OCI-LY1 (cell line): ENCODE data around the gene SELENOH.

Source experiments
- H2AFZ ChIP-seq: fragments of 200-600 bp; sonication (generic), shearing (Covaris generic); 2 replicates; pipeline ENCODE4 v1.6.0; 2014; ENCODE audit warnings: antibody characterized with exemption, mild to moderate bottlenecking, low read length
- H3F3A ChIP-seq: fragments of 200-600 bp; sonication (generic), shearing (Covaris generic); 2 replicates; pipeline ENCODE4 v1.6.0; 2014; ENCODE audit warnings: mild to moderate bottlenecking, antibody characterized with exemption, low read length, moderate library complexity; ENCODE audit not compliant: insufficient read depth
- H3K27ac ChIP-seq: fragments of 200-600 bp; sonication (generic); 2 replicates; pipeline ENCODE4 v1.5.1; 2014; ENCODE audit warnings: low read length, mixed run types, mild to moderate bottlenecking, low read depth; ENCODE audit not compliant: poor library complexity, severe bottlenecking
- H3K27me3 ChIP-seq: fragments of 200-600 bp; sonication (generic); 2 replicates; pipeline ENCODE4 v1.6.0; 2014; ENCODE audit warnings: antibody characterized with exemption, mild to moderate bottlenecking, low read length, moderate library complexity; ENCODE audit not compliant: insufficient read depth
- H3K36me3 ChIP-seq: fragments of 200-600 bp; sonication (generic); 2 replicates; pipeline ENCODE4 v1.6.1; 2014; ENCODE audit warnings: mild to moderate bottlenecking, antibody characterized with exemption, low read length, moderate library complexity, mixed read lengths; ENCODE audit not compliant: insufficient read depth
- H3K4me1 ChIP-seq: fragments of 200-600 bp; sonication (generic); 2 replicates; pipeline ENCODE4 v1.5.1; 2014; ENCODE audit warnings: mild to moderate bottlenecking, low read length, moderate library complexity; ENCODE audit not compliant: insufficient read depth, severe bottlenecking
- H3K4me2 ChIP-seq: fragments of 200-600 bp; sonication (generic), shearing (Covaris generic); 2 replicates; pipeline ENCODE4 v1.6.1; 2014; ENCODE audit warnings: low read length
- H3K4me3 ChIP-seq: fragments of 200-600 bp; sonication (generic); 2 replicates; pipeline ENCODE4 v1.5.1; 2014; ENCODE audit warnings: low read length, low read depth, mild to moderate bottlenecking, mixed read lengths; ENCODE audit not compliant: poor library complexity, severe bottlenecking
- H3K79me2 ChIP-seq: fragments of 200-600 bp; shearing (Covaris generic); 2 replicates; pipeline ENCODE4 v1.6.1; 2016; ENCODE audit warnings: mixed run types, low read length, mixed read lengths; ENCODE audit not compliant: insufficient read depth
- H3K9ac ChIP-seq: fragments of 200-600 bp; sonication (generic), shearing (Covaris generic); 2 replicates; pipeline ENCODE4 v1.6.1; 2014; ENCODE audit warnings: mild to moderate bottlenecking, low read length, mixed read lengths
- H3K9me2 ChIP-seq: fragments of 200-600 bp; sonication (generic), shearing (Covaris generic); 2 replicates; pipeline ENCODE4 v1.6.1; 2014; ENCODE audit warnings: low read depth, mild to moderate bottlenecking, low read length, mixed read lengths
- H3K9me3 ChIP-seq: fragments of 200-600 bp; shearing (Covaris generic); 2 replicates; pipeline ENCODE4 v1.6.1; 2014; ENCODE audit warnings: low read length, mixed read lengths
- H4K20me1 ChIP-seq: fragments of 200-600 bp; sonication (generic), shearing (Covaris generic); 2 replicates; pipeline ENCODE4 v1.6.0; 2016; ENCODE audit warnings: mild to moderate bottlenecking, low read length; ENCODE audit not compliant: insufficient read depth
- EZH2 ChIP-seq: fragments of 200-600 bp; sonication (generic), shearing (Covaris generic); IDR thresholded peaks from 2 replicates; pipeline ENCODE4 v1.8.0; 2017; ENCODE audit warnings: borderline replicate concordance, mixed run types, mild to moderate bottlenecking, antibody characterized with exemption, low read length, moderate library complexity, mixed read lengths
- TF ChIP-seq, protein P1 (sequence below): fragments of 200-600 bp; sonication (generic), shearing (Covaris generic); IDR thresholded peaks from 2 replicates; pipeline ENCODE4 v1.5.1; 2017; ENCODE audit warnings: mild to moderate bottlenecking, antibody characterized with exemption, low read length, moderate library complexity, mixed read lengths

Gene SELENOH

DNA sequence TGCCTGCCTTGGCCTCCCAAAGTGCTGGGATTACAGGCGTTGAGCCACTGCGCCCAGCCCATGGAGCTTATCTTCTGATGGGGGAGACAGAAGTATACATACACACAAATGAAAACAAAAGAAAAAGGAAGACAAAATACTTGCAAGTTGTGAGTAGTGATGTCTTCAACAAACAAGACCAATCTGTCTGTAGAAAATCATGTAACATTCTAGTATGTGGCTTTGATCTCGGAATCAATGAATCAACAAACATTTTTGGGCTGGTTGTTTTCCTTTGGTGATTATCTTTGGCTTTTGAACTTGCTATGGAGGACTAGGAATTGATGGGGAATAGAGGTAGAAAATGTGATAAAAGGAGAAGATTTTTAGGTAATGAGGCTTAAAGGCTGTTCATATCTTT is 16.9 kb downstream of the SELENOH start:
- Histone ChIP-seq H3K27me3 (no peaks in the 10 kb centered on the region), H3K4me2 (no peak overlapping the region), H3K27ac (no peak overlapping the region), H3K4me3 (no peak overlapping the region), H3K9me3 (no peaks in the 10 kb centered on the region), H3F3A (no peaks in the 10 kb centered on the region), H3K9ac (no peak overlapping the region), H3K4me1 (no peaks in the 10 kb centered on the region), H3K36me3 (no peaks in the 10 kb centered on the region), H3K79me2 (no peaks in the 10 kb centered on the region), H3K9me2 (no peaks in the 10 kb centered on the region), H2AFZ (no peak overlapping the region), H4K20me1 (no peaks in the 10 kb centered on the region)
- TF ChIP-seq, protein P1, sequence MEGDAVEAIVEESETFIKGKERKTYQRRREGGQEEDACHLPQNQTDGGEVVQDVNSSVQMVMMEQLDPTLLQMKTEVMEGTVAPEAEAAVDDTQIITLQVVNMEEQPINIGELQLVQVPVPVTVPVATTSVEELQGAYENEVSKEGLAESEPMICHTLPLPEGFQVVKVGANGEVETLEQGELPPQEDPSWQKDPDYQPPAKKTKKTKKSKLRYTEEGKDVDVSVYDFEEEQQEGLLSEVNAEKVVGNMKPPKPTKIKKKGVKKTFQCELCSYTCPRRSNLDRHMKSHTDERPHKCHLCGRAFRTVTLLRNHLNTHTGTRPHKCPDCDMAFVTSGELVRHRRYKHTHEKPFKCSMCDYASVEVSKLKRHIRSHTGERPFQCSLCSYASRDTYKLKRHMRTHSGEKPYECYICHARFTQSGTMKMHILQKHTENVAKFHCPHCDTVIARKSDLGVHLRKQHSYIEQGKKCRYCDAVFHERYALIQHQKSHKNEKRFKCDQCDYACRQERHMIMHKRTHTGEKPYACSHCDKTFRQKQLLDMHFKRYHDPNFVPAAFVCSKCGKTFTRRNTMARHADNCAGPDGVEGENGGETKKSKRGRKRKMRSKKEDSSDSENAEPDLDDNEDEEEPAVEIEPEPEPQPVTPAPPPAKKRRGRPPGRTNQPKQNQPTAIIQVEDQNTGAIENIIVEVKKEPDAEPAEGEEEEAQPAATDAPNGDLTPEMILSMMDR, result no peak
- no peak for TF ChIP-seq EZH2

DNA sequence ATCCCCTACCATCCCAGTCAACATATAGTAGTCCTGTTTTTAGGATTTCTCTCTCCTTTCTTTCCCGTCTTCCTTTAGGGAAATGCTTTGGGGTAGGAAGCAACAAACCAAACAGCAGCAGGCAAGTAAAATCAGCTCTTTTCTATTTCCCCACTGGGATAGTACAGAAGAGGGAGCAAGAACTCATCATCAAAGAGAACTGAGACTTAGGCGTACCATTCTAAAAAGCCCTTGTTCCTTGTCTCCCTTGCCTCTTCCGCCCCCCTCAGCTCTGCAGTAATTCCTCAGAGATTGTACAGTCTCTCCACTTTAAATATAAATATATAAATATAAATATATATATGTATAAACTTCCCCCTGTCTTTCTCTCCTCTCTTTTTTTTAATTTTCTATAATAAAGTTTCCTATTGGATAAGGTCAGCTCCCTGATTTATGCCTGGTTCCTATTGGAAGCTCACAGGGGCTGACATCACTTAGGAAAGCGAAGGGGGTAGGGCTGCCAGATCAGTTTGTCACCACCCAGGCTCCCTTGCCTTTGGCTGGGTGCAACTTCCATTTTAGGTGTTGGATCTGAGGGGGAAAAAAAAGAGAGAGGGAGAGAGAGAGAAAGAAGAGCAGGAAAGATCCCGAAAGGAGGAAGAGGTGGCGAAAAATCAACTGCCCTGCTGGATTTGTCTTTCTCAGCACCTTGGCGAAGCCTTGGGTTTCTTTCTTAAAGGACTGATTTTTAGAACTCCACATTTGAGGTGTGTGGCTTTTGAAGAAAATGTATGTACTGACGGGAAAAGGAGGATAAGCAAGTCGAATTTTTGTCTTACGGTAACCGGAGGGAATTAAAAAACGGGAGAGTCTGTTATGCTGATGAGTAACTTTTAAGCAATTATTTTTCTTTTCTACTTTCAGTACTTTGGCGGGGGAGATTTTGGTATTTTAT is 20.3 kb downstream of the SELENOH start, which contains the start of gene CTNND1:
Gene CTNND1 (plus strand): TSS at position 502 of the 934 bp plus-strand sequence. CDS start 29,677 bp downstream, outside the sequence.
- Histone ChIP-seq H3K9me2 (no peaks in the 10 kb centered on the region), H3K27ac (no peak within 1 kb of the TSS), H3K79me2 (no peaks in the 10 kb centered on the region), H3F3A (no peaks in the 10 kb centered on the region), H3K4me3 (no peak within 1 kb of the TSS), H4K20me1 (no peaks in the 10 kb centered on the region), H3K9ac (no peak within 1 kb of the TSS), H3K36me3 (no peaks in the 10 kb centered on the region), H2AFZ (no peak within 1 kb of the TSS), H3K4me1 (no peaks in the 10 kb centered on the region), H3K27me3 (no peaks in the 10 kb centered on the region), H3K4me2 (no peak within 1 kb of the TSS), H3K9me3 (no peaks in the 10 kb centered on the region)
- TF ChIP-seq EZH2, result no peak
- TF ChIP-seq, protein P1, result no peak

DNA sequence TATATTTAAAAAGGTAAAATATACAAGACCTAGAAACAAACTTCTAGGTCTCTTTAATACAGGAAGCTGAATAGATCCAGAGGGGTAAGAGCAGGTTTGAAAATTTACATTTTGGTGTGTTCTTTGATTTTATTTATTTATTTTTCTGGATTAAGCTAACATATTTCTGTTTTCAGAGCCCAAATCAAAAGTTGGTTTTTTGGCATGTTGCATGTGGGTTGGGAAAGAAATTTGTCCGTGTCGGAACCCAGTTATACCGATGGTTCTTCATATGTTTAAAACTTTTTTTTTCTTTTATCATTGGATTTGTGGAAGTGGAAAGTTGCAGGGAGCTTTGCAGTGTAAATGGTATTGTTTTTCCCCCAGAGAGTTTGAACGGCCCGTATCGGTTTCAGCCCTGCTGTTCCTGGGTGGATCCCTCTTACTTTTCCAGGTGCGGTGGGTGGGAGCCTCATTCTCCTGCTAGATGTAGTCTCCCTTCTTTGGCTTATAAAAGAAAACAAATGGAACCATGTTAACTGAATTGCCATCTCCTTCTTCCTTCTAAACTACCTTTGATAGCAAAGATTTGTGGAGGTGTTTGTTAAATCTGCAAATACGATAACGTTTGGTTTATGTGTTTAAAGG is 21.1 kb downstream of the SELENOH start:
- Histone ChIP-seq H3K9me2 (no peaks in the 10 kb centered on the region), H3K27me3 (no peaks in the 10 kb centered on the region), H4K20me1 (no peaks in the 10 kb centered on the region), H2AFZ (no peak overlapping the region), H3K79me2 (no peaks in the 10 kb centered on the region), H3K36me3 (no peaks in the 10 kb centered on the region), H3K4me2 (no peak overlapping the region), H3K4me1 (no peaks in the 10 kb centered on the region), H3K27ac (no peak overlapping the region), H3K9ac (no peak overlapping the region), H3K4me3 (no peak overlapping the region), H3K9me3 (no peaks in the 10 kb centered on the region), H3F3A (no peaks in the 10 kb centered on the region)
- TF ChIP-seq, protein P1, result no peak
- no peak for TF ChIP-seq EZH2
